Endothelial cell of umbilical vein (primary cell): ENCODE data around the gene C2. TPM values are rescaled to one million over a fixed set of nuclear protein-coding genes. Genes with fewer than 3 reads are reported as not detected.

Experiments used
- BruUV-seq: library from RNA; stranded (reverse); fragments of 400-500 nt; replicated peaks from 2 replicates; lab custom pipeline; 2021; lab: Mats Ljungman, UMichigan
- CTCF ChIA-PET: fragments of 300-600, 350-600 bp; sonication (Branson Sonifier 250); formaldehyde crosslinking; loops from one replicate; lab custom pipeline; 2021; ENCODE audit warnings: antibody characterized with exemption, inconsistent platforms; lab: Charles Lee
- POLR2A ChIA-PET: fragments of 300-600, 350-600 bp; sonication (Branson Sonifier 250); formaldehyde crosslinking; loops from one replicate; lab custom pipeline; 2021; ENCODE audit warnings: antibody characterized with exemption, inconsistent platforms; lab: Charles Lee
- DNase-seq: peaks from one replicate; pipeline ENCODE4 v3.0.0-alpha.2; 2011; ENCODE audit warnings: low read depth, low spot score
- FAIRE-seq: peaks from 2 replicates; lab custom pipeline; 2011; peaks lifted over from hg19 to GRCh38; lab: Jason Lieb, UNC
- H2AFZ ChIP-seq: 2 replicates; pipeline ENCODE4 v1.6.0; 2012; ENCODE audit warnings: low read depth, low read length, control low read depth, inconsistent platforms
- H3K27ac ChIP-seq: 2 replicates; pipeline ENCODE4 v1.5.1; 2011; ENCODE audit warnings: low read depth, mild to moderate bottlenecking, control low read depth, low read length, moderate library complexity; ENCODE audit not compliant: insufficient read depth
- H3K27me3 ChIP-seq, 2 experiments: 2 replicates each; pipeline versions ENCODE4 v1.6.0 to v1.6.1; 2011; ENCODE audit warnings: low read length in 2 of 2, mixed read lengths in 1 of 2; ENCODE audit not compliant: control insufficient read depth in 2 of 2, insufficient read depth in 2 of 2
- H3K36me3 ChIP-seq, 2 experiments: 2 replicates in 1 of 2; 3 replicates in 1 of 2; pipeline ENCODE4 v1.5.1; 2011; ENCODE audit warnings: low read length in 2 of 2, mild to moderate bottlenecking in 1 of 2, moderate library complexity in 1 of 2; ENCODE audit not compliant: control insufficient read depth in 2 of 2, insufficient read depth in 2 of 2; ENCODE audit errors: extremely low read depth in 1 of 2
- H3K4me1 ChIP-seq: 3 replicates; pipeline ENCODE4 v1.5.1; 2011; ENCODE audit warnings: mild to moderate bottlenecking, low read length; ENCODE audit not compliant: control insufficient read depth, insufficient read depth; ENCODE audit errors: extremely low read depth
- H3K4me2 ChIP-seq: 2 replicates; pipeline ENCODE4 v1.6.1; 2011; ENCODE audit warnings: low read length, control low read depth, mixed read lengths; ENCODE audit not compliant: insufficient read depth
- H3K4me3 ChIP-seq, 3 experiments: fragments of 200-600 bp in 1 of 3; sonication (generic), shearing (Covaris generic) in 1 of 3; replicated peaks in 1 of 3; 2 replicates each; pipeline ENCODE4 v1.5.1; 2011 to 2016; ENCODE audit warnings: control low read depth in 3 of 3, low read length in 3 of 3, mild to moderate bottlenecking in 2 of 3, inconsistent platforms in 1 of 3, low read depth in 1 of 3, moderate library complexity in 1 of 3; ENCODE audit not compliant: insufficient read depth in 1 of 3
- H3K79me2 ChIP-seq: 2 replicates; pipeline ENCODE4 v1.6.0; 2012; ENCODE audit warnings: low read length, inconsistent platforms; ENCODE audit not compliant: control insufficient read depth, insufficient read depth
- H3K9ac ChIP-seq: replicated peaks from 2 replicates; pipeline ENCODE3; 2011; ENCODE audit warnings: low read length, control low read depth; ENCODE audit not compliant: insufficient read depth; ENCODE audit errors: extremely low read depth
- H3K9me1 ChIP-seq: replicated peaks from 3 replicates; pipeline ENCODE4 v1.6.0; 2011; ENCODE audit warnings: mild to moderate bottlenecking, low read length; ENCODE audit not compliant: control insufficient read depth, insufficient read depth; ENCODE audit errors: extremely low read depth
- H3K9me3 ChIP-seq: replicated peaks from 2 replicates; pipeline ENCODE4 v1.5.1; 2012; ENCODE audit warnings: low read length, inconsistent platforms; ENCODE audit not compliant: control insufficient read depth, insufficient read depth
- H4K20me1 ChIP-seq: replicated peaks from 2 replicates; pipeline ENCODE3; 2011; ENCODE audit warnings: mild to moderate bottlenecking, low read length; ENCODE audit not compliant: control insufficient read depth, insufficient read depth; ENCODE audit errors: extremely low read depth
- CTCF ChIP-seq, 2 donors: IDR thresholded peaks; 1 replicate in 1 of 2; 2 replicates in 1 of 2; pipeline ENCODE4 v1.5.1; 2011; ENCODE audit warnings: low read length in 2 of 2, mild to moderate bottlenecking in 2 of 2, moderate library complexity in 2 of 2, control low read depth in 1 of 2, inconsistent platforms in 1 of 2, low read depth in 1 of 2; ENCODE audit not compliant: insufficient read depth in 1 of 2; ENCODE audit errors: extremely low read depth in 1 of 2
- EZH2 ChIP-seq: IDR thresholded peaks from 2 replicates; pipeline ENCODE4 v1.6.1; 2012; ENCODE audit warnings: borderline replicate concordance, low read depth, mild to moderate bottlenecking, moderate library complexity, low read length, inconsistent platforms; ENCODE audit not compliant: severe bottlenecking
- FOS ChIP-seq: IDR thresholded peaks from 2 replicates; pipeline ENCODE4 v1.6.1; 2011; ENCODE audit warnings: mild to moderate bottlenecking, low read length, moderate library complexity, borderline replicate concordance; ENCODE audit not compliant: insufficient read depth
- GATA2 ChIP-seq: IDR thresholded peaks from 2 replicates; pipeline ENCODE4 v1.7.0; 2011; ENCODE audit warnings: low read depth, mild to moderate bottlenecking, moderate library complexity, mixed read lengths, low read length; ENCODE audit not compliant: insufficient read length, insufficient read depth
- JUN ChIP-seq: IDR thresholded peaks from 2 replicates; pipeline ENCODE4 v1.6.1; 2011; ENCODE audit warnings: borderline replicate concordance, low read depth; ENCODE audit not compliant: insufficient read length, insufficient read depth
- MAX ChIP-seq: IDR thresholded peaks from 2 replicates; pipeline ENCODE4 v1.6.1; 2011; ENCODE audit not compliant: insufficient read depth, insufficient read length
- MYC ChIP-seq: IDR thresholded peaks from one replicate; pipeline ENCODE4 v1.6.1; 2011; ENCODE audit warnings: mild to moderate bottlenecking, low read depth, low read length
- POLR2A ChIP-seq: IDR thresholded peaks from 2 replicates; pipeline ENCODE4 v1.6.1; 2012; ENCODE audit warnings: low read depth, mild to moderate bottlenecking, control low read depth, low read length
- POLR2AphosphoS5 ChIP-seq: IDR thresholded peaks from 2 replicates; pipeline ENCODE4 v1.6.1; 2012; ENCODE audit warnings: low read depth, mild to moderate bottlenecking, control low read depth, low read length, moderate library complexity; ENCODE audit not compliant: insufficient read depth
- dilution Hi-C: fragments of 300-500 bp; cut with MboI; formaldehyde crosslinking; loops from one replicate; pipeline ENCODE4 v1.15.0; 2019; ENCODE audit warnings: low sequenced_read_pairs; ENCODE audit not compliant: extremely low pct_ligation_motif_present
- intact Hi-C: fragments of 100-400 bp; cut with micrococcal nuclease; formaldehyde crosslinking; loops from one replicate; pipeline ENCODE4 v1.10.0; 2022
- polyA plus RNA-seq, 4 experiments: library from polyadenylated mRNA; depleted of rRNA in 3 of 4; stranded (reverse) in 3 of 4; unstranded in 1 of 4; fragments of >200 nt; gene quantifications; 2 replicates each; pipeline versions ENCODE4 v1.2.1 to v1.2.3, GENCODE V29; 2011 to 2012; ENCODE audit warnings: missing spikeins in 1 of 4
- total RNA-seq: library from RNA; stranded (reverse); gene quantifications from 2 replicates; pipeline ENCODE4 v1.2.3, GENCODE V29; 2021

Gene C2
- total and polyA plus RNA-seq, 2 donors (not counting 3 experiments of a cell fraction or from before 2014, with no cell fraction given) = 0.60 TPM; not detected in 1

GRCh38 chr6:31889331-31889972, 38.1 kb upstream of the C2 start:
- Histone ChIP-seq H3K4me2 (no peak overlapping the region), H3K27ac (no peak overlapping the region), H3K9ac (no peak overlapping the region), H2AFZ (no peak overlapping the region), H3K9me3 (no peaks in the 10 kb centered on the region), H3K4me1 (no peaks in the 10 kb centered on the region), H3K4me3 (no peak overlapping the region), H4K20me1 (no peaks in the 10 kb centered on the region), H3K79me2 (no peaks in the 10 kb centered on the region), H3K9me1 (no peaks in the 10 kb centered on the region), H3K27me3 (no peaks in the 10 kb centered on the region), H3K36me3 (peaks cover 8 to 42% of the 10 kb centered on the region in 2 experiments)
- intact Hi-C loops = loop anchor here (2.0 kb wide), 1 partner anchor 209 kb away; the partner anchor contains the start of gene LY6G5C
- POLR2A ChIA-PET = interaction anchor here (0.6 kb wide), 1 partner anchor 1475 kb away, joined by 3 read pairs; no protein-coding TSS in a partner anchor
- no peak for FAIRE-seq
- no peak for DNase-seq
- TF ChIP-seq EZH2 (no peak), FOS (no peak), MYC (no peak), MAX (no peak), GATA2 (no peak), POLR2A (no peak), CTCF (IDR thresholded peaks at IDR 0.05; ENCODE audit: extremely low read depth in 1 of 2, insufficient read depth in 1 of 2, low read depth in 1 of 2, low read length in 2 of 2) (no peak), JUN (no peak), POLR2AphosphoS5 (no peak)
- dilution Hi-C loops = no loop called here
- BruUV-seq = no TSS peak
- CTCF ChIA-PET = interaction anchor here (1.0 to 2.7 kb wide), 8 partner anchors 9 to 63 kb away, joined by 3 to 10 read pairs (median 6); no protein-coding TSS in a partner anchor
